B cell (primary cell): ENCODE results near the gene PITRM1. TPM values are rescaled to one million over a fixed set of nuclear protein-coding genes. Genes with fewer than 3 reads are reported as not detected.

Experiments used
- ATAC-seq: fragments of 200-7000 bp; cut with Tn5 transposase; one replicate; pipeline ENCODE4 v1.10.0; 2021; ENCODE audit warnings: low read depth, mild to moderate bottlenecking, moderate number of reproducible peaks, moderate library complexity
- CTCF ChIA-PET: fragments of 350-600 bp; sonication (Branson Sonifier 250); formaldehyde crosslinking; loops from one replicate; lab custom pipeline; 2021; ENCODE audit warnings: antibody characterized with exemption, inconsistent platforms; lab: Charles Lee
- POLR2A ChIA-PET: fragments of 350-600 bp; sonication (Branson Sonifier 250); formaldehyde crosslinking; loops from one replicate; lab custom pipeline; 2021; ENCODE audit warnings: antibody characterized with exemption; lab: Charles Lee
- DNase-seq: peaks from one replicate; pipeline ENCODE4 v3.0.0; 2013
- H2AFZ ChIP-seq: 2 replicates; pipeline ENCODE4 v1.6.1; 2012; ENCODE audit warnings: mild to moderate bottlenecking, low read depth, low read length; ENCODE audit not compliant: insufficient read depth, poor library complexity, severe bottlenecking
- H3K27ac ChIP-seq, 2 donors: 1 replicate in 1 of 2; 2 replicates in 1 of 2; pipeline ENCODE4 v1.5.1; 2012 to 2013; ENCODE audit warnings: low read length in 2 of 2, mild to moderate bottlenecking in 2 of 2, moderate library complexity in 1 of 2
- H3K27me3 ChIP-seq, 4 experiments: fragments of 200-600 bp in 1 of 4; sonication (generic) in 1 of 4; replicated peaks in 1 of 4; 1 replicate in 2 of 4; 2 replicates in 2 of 4; pipeline versions ENCODE4 v1.6.1 to v1.7.0; 2013 to 2016; ENCODE audit warnings: low read length in 3 of 4, mild to moderate bottlenecking in 2 of 4, mixed read lengths in 1 of 4, moderate library complexity in 1 of 4; ENCODE audit not compliant: insufficient read depth in 4 of 4, control insufficient read depth in 3 of 4; ENCODE audit errors: control extremely low read depth in 1 of 4
- H3K36me3 ChIP-seq, 2 experiments: replicated peaks in 1 of 2; 1 replicate in 1 of 2; 2 replicates in 1 of 2; pipeline versions ENCODE4 v1.6.1 to v1.7.1; 2013; ENCODE audit warnings: low read length in 1 of 2; ENCODE audit not compliant: insufficient read depth in 2 of 2, control insufficient read depth in 1 of 2; ENCODE audit errors: control extremely low read depth in 1 of 2, extremely low read depth in 1 of 2
- H3K4me1 ChIP-seq, 2 donors: fragments of 200-600 bp in 1 of 2; sonication (generic) in 1 of 2; 1 replicate in 1 of 2; 2 replicates in 1 of 2; pipeline versions ENCODE4 v1.5.1 to v1.6.1; 2013 to 2017; ENCODE audit warnings: low read length in 2 of 2; ENCODE audit not compliant: control insufficient read depth in 2 of 2, insufficient read depth in 2 of 2
- H3K4me2 ChIP-seq: replicated peaks from 2 replicates; pipeline ENCODE3; 2012; ENCODE audit warnings: mild to moderate bottlenecking, low read depth, low read length; ENCODE audit not compliant: poor library complexity, severe bottlenecking
- H3K4me3 ChIP-seq, 5 experiments: fragments of 200-600 bp in 1 of 5; sonication (generic) in 1 of 5; 1 replicate in 3 of 5; 2 replicates in 2 of 5; pipeline versions ENCODE4 v1.5.1 to v1.7.0; 2011 to 2016; ENCODE audit warnings: low read length in 4 of 5, mild to moderate bottlenecking in 4 of 5, low read depth in 2 of 5, control low read depth in 1 of 5, moderate library complexity in 1 of 5; ENCODE audit not compliant: insufficient read depth in 1 of 5; ENCODE audit errors: control extremely low read depth in 1 of 5, extremely low read depth in 1 of 5
- H3K79me2 ChIP-seq: fragments of 200-600 bp; sonication (generic); one replicate; pipeline ENCODE4 v1.6.0; 2016; ENCODE audit warnings: low read length; ENCODE audit not compliant: control insufficient read depth, insufficient read depth
- H3K9ac ChIP-seq: fragments of 200-600 bp; sonication (generic); 2 replicates; pipeline ENCODE4 v1.6.1; 2017; ENCODE audit warnings: mild to moderate bottlenecking, low read length, moderate library complexity
- H3K9me3 ChIP-seq, 3 donors: one replicate each; pipeline versions ENCODE4 v1.6.1 to v1.7.1; 2013; ENCODE audit warnings: low read length in 2 of 3; ENCODE audit not compliant: control insufficient read depth in 2 of 3, insufficient read depth in 1 of 3; ENCODE audit errors: control extremely low read depth in 1 of 3
- H4K20me1 ChIP-seq: 2 replicates; pipeline ENCODE4 v1.6.0; 2012; ENCODE audit warnings: mild to moderate bottlenecking, low read length; ENCODE audit not compliant: insufficient read depth, control insufficient read depth, poor library complexity, severe bottlenecking
- H3K27ac Mint-ChIP-seq: one replicate; pipeline ENCODE4 v1.8.0; 2021; ENCODE audit warnings: mixed read lengths
- H3K27me3 Mint-ChIP-seq: one replicate; pipeline ENCODE4 v1.8.0; 2021; ENCODE audit warnings: mixed read lengths
- H3K4me1 Mint-ChIP-seq: one replicate; pipeline ENCODE4 v1.8.0; 2021; ENCODE audit warnings: mixed read lengths
- H3K4me3 Mint-ChIP-seq: one replicate; pipeline ENCODE4 v1.8.0; 2021; ENCODE audit warnings: mixed read lengths
- H3K9me3 Mint-ChIP-seq: one replicate; pipeline ENCODE4 v1.8.0; 2022; ENCODE audit warnings: mixed read lengths; ENCODE audit not compliant: insufficient read depth
- CTCF ChIP-seq: fragments of 200-600 bp; IDR thresholded peaks from one replicate; pipeline ENCODE4 v1.8.0; 2022; ENCODE audit warnings: antibody characterized with exemption, mild to moderate bottlenecking
- EZH2 ChIP-seq: IDR thresholded peaks from 2 replicates; pipeline ENCODE4 v1.6.1; 2012; ENCODE audit warnings: borderline replicate concordance, low read depth, mild to moderate bottlenecking, moderate library complexity, low read length; ENCODE audit not compliant: insufficient read depth, poor library complexity, severe bottlenecking
- WGBS: methylation state at CpG from one replicate; pipeline ENCODE4 v1.1.5; 2013; ENCODE audit warnings: missing lambda C conversion rate; ENCODE audit not compliant: insufficient coverage; 5-methylcytosine and 5-hydroxymethylcytosine counted together
- intact Hi-C: fragments of 100-400 bp; cut with micrococcal nuclease; formaldehyde crosslinking; loops from one replicate; pipeline ENCODE4 v1.10.0; 2022
- polyA plus RNA-seq: library from polyadenylated mRNA; depleted of rRNA; stranded (reverse); fragments of >200 nt; gene quantifications from 2 replicates; pipeline ENCODE4 v1.2.3, GENCODE V29; 2012
- total RNA-seq, 2 donors: library from RNA; stranded (reverse); fragments of 120-200 nt in 1 of 2; gene quantifications; 1 replicate in 1 of 2; 2 replicates in 1 of 2; pipeline versions ENCODE4 v1.2.3 to v1.2.4, GENCODE V29; 2013 to 2022

The PITRM1 gene
- total and polyA plus RNA-seq, 2 donors (not counting 1 experiment from before 2014, with no cell fraction given) = 50.7 to 71.1 TPM

GRCh38 chr10:3124412-3125175 lies 48.0 kb downstream of the PITRM1 start:
- Histone ChIP-seq H3K79me2 (no peaks in the 10 kb centered on the region), H3K4me3 (no peak overlapping the region), H3K9ac (no peak overlapping the region), H3K4me1 (no peaks in the 10 kb centered on the region), H3K9me3 (peaks cover 0 to 29% (median 0%) of the 10 kb centered on the region in 3 donors), H4K20me1 (no peaks in the 10 kb centered on the region), H3K27ac (no peak overlapping the region), H3K27me3 (no peaks in the 10 kb centered on the region), H3K4me2 (no peak overlapping the region), H3K36me3 (peaks cover 0 to 45% of the 10 kb centered on the region in 2 experiments), H2AFZ (no peak overlapping the region)
- Mint-ChIP-seq H3K9me3 (no peaks in the 10 kb centered on the region), H3K27ac (no peak overlapping the region), H3K4me1 (no peaks in the 10 kb centered on the region), H3K27me3 (no peaks in the 10 kb centered on the region), H3K4me3 (no peak overlapping the region)
- TF ChIP-seq EZH2 (no peak), CTCF (no peak)
- DNase-seq (no peak), ATAC-seq (no peak)
- CTCF ChIA-PET = no interaction called here
- WGBS = 96% methylated on average over 40 of the region's 40 CpGs
- POLR2A ChIA-PET = no interaction called here
- intact Hi-C loops = no loop called here
